ENCODE data around the gene TRIM2.

Gene TRIM2

DNA sequence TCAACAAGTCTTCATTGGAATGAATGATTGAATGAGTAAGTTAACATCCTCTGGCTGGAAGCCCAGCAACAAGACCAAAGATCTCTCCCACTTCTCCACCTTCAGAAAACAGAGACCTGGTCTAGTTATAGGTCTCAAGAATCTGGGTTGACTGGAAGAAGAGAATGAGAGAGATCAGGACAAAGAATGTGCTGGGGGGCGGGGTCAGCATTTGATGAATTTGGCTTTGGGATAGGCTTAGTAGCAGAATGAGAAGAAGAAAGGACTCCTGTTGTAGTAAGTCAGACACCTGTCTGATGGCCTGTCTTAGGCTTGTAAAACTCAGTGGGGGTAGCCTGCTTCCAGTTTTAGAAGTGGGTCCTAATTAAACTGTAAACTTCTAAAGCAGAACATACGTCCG, 51.0 kb downstream of the TRIM2 start:
- DNase-seq: no peak

DNA sequence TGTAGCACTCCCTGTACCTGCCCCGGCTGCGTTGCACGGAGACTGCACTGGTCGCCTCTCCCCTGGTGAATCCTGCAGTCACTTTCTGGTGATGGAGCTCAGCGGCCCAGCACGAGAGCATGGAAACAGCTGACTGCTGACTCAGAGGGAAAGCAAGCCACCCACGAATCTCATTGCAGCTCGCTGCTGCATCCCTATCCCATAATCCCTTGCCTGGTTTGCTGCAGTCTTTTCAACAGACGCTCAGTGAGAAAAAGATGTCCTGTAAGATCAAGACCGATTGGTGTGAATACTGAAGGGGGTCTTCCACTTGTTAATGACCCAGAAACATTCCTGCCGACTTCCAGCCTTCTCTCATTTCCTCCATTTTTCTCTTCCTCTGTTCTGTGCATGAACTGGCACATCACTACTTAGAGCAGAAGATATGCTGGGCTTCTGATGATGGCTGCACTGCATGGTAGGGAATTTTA, 52.9 kb downstream of the TRIM2 start:
- DNase-seq: peak; percentile 94

DNA sequence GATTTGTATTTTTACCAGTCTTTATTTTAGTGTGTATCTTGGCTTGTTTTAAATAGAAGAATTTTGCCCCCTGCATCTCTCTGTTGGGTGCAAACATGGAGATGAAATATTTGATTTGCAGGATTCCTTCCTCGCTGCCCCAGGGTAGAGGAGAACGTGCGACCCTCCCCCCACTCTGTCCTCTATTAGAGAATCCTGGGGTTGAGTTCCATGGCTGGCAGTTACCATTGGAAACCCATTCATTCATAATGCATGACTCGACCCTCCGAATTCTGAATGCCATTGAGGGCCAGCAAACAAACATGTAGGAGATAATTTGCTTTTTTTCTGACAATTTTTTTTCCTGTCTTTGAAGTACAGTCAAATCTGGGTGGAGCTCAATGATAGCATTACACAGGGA, 53.7 kb downstream of the TRIM2 start:
- no peak for DNase-seq

DNA sequence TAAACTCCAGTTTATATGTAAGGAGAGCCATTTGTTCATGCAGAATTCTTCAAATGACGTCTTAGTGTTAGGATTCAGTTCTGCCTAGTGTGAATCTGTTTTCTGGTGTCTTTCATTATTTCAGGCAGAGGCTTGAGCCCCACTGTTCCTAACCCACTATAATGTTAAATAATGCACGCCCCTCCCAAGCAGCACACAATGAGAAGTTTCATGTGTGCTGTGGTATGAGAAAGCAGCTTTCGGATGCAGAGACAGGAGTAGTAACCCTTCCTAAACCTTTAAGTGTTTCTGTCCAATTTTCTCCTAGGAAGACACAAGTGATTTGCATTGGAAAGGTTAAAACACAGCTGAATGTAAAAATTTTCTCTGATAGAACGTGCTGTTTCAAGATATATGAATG, 54.5 kb downstream of the TRIM2 start:
- DNase-seq: no peak

DNA sequence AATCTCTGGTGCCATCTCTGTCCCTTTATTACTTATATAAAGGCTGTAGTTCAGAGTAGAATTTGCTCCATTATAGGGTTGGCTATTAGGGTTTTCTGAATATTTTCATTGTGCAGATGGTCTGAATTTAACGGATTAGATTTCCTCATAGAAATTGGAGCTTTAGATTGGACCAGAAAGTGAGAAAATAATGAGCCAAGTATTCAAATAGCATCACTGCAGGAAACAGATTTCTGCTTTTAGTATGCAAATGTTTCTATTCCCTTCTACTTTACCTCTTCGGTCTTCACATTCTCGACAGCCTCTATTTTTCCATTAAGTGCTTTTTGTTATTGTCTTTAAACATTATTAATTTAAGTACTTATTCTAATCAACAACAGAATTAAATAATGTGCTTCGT, 55.4 kb downstream of the TRIM2 start:
- no peak for DNase-seq

DNA sequence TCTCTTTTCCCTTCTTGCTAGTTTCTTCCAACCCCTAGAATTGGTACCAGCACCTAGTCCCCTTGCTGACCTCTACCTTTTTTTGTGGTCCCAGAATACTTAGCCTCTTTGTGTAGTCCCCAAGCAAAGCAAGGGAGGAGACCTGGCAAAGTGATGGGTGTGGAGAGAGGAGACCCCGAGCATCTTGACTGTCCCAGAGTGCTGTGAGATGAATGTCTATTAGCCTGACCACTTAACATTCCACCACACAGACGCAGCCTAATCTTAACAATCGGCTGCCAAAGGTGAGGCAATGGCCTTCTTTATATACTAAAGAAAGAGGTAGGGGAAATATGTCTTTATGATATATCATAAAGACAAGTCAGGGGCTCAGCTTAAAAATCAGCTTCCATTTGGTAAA, 55.9 kb downstream of the TRIM2 start:
- peak; percentile 81 for DNase-seq

DNA sequence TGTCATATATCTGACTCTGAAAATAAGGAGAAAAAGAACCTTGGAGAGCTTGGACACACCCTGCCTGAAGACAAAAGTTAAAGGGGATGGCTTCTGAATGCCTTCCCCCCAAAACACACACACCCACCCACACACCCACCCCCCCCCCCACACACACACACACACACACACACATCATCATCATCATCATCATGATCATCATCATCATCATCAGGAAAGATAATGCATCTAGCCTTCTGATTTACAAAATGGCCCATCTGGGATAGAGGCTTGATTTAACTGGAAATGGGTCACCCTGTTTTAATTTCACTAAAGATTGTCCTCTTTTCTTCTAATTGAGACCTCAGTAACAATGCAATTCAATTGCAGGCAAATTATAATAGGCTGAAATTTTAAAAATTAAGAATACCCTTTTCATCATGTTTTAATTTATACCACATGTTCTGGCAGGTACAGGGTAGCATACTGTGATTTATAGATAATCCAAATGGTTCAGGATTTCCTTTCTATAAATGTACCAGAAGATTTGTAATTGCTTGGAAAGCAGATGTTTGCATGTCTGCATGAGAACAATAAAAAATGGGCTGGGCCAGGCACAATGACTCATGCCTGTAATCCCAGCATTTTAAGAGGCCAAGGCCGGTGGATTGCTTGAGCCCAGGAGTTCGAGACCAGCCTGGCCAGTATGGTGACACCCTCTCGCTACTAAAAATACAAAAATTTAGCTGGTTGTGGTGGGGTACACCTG, 56.5 kb downstream of the TRIM2 start:
- no peak for DNase-seq

DNA sequence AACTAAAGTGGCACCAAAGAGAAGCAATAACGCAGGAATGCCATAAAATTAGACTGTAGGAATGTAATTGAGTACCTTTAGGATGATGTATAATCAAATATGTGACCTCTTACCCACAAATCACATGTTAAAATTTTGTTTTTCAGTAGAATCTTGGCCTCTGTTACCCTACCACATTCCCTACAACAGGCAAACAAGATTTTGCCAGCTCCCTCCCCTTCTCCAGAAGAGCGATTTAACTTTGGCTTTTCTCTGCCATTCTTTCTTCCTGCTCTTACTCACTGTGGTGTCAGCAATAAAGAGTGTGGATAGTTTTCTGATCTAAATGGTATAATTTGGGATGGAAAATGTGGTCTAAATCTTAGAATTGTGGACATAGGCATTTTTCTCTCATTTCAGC, 57.2 kb downstream of the TRIM2 start:
- no peak for DNase-seq

DNA sequence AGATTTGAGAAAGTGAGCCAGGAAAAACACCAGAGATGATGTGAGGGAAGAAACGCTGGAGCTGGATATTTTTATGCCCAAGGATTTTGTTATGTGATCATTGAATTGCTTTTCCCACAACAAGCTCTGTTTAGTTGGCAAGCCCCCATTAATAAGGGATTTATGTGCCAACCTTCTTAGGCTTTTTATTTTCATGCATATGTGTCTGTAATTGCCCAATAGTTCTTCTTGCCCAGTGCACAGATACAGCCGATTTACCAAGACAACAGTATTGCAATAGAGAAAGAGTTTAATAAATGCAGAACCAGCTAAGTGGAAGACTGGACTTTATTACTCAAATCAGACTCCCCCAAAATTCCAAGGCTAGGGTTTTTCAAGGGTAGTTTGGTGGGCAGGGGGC, 57.7 kb downstream of the TRIM2 start:
- DNase-seq: no peak

DNA sequence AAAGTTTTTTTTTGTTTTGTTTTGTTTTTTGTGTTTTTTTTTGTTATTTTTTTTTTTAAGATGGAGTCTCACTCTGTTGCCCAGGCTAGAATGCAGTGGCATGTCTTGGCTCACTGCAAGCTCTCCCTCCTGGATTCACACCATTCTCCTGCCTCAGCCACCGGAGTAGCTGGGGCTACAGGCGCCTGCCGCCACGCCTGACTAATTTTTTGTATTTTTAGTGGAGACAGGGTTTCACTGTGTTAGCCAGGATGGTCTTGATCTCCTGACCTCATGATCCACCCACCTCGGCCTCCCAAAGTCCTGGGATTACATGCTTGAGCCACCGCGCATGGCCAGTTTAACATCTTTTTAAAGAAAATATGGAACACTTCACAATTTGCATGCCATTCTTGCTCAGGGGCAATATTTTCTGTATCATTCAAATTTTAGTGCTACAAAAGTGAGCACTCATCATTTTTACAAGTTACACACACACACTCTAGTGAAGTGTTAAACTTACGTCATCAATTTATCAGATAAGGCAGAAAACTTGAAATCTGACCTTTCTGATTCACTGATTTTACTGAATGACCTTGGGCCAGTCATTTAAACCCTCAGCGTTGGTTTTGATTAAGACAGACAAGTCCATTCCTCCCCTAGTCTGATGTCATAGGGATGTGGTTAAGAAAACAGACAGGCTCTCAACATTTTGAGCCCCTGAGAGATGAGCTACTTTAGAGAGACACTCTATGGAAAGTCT, 61.2 kb downstream of the TRIM2 start:
- no peak for DNase-seq

DNA sequence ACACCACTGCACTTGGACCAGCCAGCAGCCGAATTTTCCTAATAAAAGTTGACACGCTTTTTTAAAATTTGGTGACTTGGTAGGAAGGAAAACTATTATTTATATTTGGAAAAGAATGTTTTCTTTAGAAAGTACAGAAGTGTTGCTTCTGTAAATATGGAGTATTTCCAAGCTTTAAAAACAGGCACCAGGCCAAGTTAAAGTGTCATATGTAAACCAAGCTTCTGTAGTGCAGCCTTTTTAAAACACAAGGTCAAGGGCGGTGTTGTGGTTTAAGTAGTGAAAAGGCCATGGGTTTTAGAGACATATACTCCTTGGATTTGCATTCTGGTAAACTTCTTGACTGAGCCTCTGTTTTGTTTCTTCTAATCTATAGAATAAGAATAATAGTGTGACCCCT, 62.7 kb downstream of the TRIM2 start:
- DNase-seq: no peak

DNA sequence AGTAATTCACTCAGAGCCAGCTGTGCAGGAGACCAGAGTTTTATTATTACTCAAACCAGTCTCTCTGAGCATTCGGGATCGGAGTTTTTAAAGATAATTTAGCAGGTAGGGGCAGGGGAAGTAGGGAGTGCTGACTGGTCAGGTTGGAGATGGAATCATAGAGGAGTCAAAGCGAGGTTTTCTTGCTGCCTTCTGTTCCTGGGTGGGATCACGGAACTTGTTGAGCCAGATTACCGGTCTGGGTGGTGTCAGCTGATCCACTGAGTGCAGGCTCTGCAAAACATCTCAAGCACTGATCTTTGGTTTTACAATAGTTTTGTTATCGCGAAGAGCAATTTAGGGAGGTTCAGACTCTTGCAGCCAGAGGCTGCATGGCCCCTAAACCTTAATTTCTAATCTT, 63.6 kb downstream of the TRIM2 start:
- DNase-seq: peak; percentile 67

DNA sequence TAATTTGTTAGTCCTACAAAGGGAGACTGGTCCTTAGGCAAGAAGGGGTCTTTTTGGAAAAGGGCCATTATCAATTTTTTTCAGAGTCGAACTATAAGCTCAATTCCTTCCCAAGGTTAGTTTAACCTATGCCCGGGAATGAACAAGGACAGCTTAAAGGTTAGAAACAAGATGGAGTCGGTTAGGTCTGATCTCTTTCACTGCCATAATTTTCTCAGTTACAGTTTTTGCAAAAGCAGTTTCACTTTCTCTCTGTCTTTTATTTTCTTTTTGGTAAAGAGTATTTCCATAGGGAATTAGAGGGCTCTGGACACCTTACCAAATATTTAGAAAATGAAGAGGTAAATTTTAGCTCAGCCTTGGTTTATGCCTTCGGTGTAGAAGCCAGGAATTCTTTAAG, 64.1 kb downstream of the TRIM2 start:
- no peak for DNase-seq

DNA sequence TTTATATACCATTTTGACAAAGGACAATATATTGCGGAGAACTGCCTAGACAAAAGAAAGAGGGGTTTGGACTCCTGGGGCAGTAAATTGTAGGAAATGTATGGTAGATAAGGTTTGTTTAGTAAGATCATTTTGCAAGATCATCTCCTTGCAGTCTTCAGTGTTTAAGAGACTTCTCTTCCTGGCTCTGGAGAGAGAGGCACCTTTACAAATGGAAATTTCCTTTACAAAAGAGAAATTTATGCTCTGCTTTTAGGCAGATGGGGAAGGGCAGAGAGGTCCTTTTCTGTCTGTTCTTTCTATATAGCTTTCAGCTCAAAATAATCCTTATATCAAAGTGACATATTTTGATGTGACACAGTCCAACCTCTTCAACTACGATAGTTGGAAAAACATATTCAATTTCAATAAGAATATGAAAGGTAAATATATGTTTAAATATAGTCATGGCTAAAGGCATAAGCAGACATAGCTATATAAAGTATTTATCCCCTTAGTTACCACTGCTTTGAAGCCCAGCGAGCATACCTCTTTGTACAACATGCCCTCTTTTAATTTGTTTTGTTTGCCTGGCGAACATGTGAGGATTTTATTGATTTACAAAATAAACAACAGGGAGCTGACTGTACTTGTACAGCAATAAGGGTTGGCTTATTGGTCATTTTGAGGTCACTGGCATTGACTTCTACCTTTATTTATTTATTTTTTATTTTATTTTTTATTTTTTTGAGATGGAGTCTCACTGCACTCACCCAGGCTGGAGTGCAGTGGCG, 65.2 kb downstream of the TRIM2 start:
- no peak for DNase-seq

DNA sequence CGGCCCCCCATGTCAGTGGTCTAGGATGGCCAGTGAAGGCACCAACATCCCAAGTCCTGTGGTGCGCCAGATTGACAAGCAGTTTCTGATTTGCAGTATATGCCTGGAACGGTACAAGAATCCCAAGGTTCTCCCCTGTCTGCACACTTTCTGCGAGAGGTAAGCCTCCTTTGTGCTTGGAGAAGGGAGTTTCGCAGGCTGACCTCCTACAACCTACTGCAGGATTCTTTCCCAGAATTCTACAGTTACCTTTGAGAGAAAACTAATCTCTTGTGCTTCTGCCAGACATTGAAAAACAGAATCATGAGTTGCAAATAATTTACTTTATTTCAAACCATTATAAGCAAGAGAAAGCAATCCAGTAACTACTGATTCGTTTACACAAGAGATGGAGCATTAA, 66.1 kb downstream of the TRIM2 start:
- no peak for DNase-seq

DNA sequence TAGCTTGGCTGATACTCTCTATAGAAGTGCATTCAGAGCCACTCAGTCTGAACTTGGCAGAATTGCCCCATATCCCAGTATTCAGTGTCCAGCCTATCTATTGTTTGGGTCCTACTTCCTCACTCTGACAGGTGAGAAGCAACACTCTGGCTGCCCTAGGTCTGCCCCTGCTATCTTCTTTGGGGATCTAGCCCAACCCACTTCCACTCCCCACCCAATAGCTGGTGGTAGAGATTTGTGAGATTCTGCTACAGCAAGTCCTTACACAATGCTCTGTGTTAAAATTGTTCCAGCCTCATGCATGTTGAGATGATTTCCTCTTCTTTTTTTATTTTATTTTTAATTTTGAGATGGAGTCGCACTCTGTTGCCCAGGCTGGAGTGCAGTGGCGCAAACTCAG, 67.6 kb downstream of the TRIM2 start:
- no peak for DNase-seq

DNA sequence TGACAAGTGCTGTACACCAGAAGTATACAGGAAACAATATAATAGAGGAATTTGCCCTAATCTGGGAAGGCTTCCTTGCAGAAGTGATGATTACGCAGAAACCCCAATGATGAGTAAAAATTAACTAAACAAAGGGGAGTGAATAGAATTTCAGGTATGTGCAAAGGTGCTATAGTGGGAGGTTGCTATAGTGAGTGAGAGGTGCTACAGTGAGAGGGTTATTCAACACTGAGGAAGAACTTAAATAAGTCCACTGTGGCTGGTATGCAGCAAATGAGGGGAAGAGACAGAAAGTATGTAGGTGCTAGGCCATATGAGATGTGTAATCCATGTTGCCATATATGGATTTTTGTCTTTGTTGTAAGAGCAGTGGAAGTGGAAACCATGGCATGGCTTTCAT, 69.5 kb downstream of the TRIM2 start:
- no peak for DNase-seq

DNA sequence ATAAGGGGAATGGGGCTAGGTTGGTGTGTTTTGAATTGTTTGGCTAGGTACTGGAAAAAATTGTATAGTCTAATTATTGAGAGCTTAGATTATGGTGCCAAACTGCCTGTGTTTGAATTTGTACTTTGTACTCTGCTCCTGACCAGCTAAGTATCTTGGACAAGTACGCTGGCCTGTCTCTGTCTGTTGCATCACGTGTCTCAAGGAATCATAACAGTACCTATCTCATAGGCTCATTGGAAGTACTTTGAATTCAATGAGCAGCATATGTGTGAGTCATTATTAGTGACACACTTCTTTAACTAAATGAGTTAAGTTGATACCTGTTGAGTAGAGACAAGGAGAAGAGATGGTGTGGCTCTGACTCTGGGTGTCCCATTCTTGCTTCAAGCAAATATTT, 70.7 kb downstream of the TRIM2 start:
- DNase-seq: no peak

DNA sequence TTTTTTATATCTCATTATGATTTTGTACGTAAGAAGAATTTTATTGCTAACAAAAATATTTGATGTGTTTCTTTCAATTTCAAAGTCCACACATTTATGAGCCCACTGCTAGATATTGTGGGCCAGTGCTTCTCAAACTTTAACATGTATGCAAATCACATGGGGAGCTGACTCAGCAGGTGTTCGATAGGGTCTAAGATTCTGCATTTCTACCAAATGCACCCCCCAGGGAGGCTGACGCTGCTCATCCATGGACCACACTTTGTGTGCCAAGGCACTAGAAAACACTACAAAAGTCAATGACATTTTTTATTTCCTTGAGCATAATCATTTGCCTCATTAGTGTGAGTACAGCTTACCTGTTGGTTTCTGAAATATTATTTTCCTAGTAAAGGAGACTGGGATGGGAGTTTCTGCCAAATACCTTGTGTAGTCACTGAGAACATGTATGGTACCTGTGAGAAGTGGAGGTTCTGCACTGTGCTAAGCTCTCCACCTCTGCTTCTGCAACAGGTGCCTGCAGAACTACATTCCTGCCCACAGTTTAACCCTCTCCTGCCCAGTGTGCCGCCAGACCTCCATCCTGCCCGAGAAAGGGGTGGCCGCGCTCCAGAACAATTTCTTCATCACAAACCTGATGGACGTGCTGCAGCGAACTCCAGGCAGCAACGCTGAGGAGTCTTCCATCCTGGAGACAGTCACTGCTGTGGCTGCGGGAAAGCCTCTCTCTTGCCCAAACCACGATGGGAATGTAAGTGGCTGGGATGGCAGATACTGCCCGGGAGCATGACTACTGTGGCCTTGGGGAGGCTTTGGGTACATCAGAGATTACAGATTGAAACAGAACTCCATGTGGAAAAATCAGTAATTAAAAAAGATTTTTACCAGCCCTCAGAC, 71.4 kb downstream of the TRIM2 start:
- DNase-seq: no peak

DNA sequence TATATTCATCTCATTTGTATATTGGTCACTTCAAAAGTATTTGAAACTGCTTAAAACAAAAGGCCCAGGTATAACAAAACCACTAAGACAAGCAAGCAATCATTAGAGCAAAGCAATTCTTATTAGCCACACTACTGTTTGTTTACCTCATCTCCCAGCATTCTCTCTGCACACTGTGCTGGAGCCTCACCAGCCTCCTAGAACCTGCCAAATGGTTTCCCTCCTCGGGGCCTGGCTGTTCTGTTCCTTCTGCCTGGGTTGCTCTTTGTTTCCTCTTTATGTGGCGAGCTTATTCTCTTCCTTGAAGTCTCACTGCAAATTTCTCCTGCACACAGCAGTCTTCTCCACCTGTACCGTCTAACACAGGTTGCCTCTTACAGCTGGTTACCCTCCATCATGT, 72.7 kb downstream of the TRIM2 start:
- DNase-seq: no peak

DNA sequence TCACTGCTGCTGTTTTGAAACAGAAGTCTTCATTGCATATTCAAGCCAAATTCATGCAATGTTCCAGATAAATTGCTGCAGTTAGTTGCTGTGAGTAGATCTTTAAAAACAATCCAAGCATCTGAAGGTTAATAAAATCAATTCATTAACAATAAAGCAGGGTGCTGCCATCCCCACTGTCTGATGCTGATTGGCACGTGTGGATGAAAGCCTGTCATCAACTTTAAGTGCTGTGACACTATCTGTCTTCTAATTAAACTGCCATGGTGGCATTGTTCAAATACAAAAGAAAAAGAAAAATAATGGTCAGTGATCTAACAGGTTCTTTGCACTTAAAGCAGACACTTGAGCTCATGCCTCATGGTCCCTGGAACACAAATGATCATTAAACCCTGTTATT, 77.2 kb downstream of the TRIM2 start:
- DNase-seq: no peak

DNA sequence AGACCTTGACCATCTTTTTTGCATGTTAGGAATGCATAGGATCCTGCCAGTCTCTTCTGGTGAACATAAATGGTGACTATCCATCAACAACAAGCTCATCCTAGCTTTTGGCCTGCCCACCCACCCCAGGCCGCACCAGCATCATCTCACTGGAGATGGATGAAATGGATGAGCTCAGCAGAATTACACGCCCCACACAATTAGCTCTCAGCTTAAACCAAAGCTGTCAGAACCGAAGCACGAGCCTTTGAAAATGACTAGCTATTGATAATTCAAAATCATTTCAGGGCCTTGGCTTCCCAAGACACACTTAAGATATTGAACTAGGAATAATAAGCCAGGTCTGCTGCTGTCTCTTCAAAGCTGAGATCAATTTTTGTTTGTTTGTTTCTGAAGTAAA, 77.8 kb downstream of the TRIM2 start:
- DNase-seq: no peak

DNA sequence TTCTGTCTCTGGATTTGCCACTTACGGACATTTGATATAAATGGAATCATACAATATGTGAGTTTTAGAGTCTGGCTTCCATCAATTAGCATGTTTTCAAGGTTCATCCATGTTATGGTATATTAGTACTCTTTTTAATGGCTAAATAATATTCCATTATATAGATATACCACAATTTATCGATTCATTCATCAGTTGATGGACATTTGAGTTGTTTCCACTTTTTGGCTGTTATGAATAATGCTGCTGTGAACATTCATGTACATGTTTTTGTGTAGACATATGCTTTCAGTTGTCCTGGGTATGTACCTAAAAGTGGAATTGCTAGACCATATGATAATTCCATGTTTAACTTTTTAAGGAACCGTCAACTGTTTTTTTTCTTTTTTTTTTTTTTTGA, 79.0 kb downstream of the TRIM2 start:
- DNase-seq: no peak
